Measurements from ENCODE around the gene MFAP1.
A peak's percentile ranks its signal among the peaks of the same experiment; 100 is the strongest.

Gene MFAP1

DNA sequence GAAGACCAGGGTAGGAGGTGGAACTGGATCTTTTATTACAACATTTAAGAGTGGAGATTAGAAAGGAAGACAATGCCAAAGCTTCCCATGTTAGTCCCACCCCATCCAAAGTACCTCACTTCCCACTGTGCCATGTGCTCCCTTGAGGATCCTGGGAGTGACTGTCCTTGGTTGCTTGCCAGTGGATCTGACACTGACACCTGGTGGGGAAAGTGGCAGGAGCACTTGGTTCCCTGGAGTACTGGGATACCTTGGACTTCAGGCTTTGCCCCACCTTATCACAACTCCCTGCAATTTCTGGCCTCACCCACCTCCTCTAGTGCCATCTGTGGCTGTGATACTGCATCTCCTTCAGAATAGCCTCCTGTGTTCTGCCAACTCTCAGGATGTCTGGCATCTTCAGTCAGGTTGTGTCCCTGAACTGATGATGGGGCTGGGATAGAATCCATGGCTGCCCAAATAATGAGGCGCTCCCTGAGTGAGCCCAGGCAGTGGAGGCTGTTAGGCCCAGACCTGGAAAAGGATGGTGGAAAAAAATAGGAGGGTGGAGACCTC, 49.0 kb downstream of the MFAP1 start:
- DNase-seq = peak; percentile 47

DNA sequence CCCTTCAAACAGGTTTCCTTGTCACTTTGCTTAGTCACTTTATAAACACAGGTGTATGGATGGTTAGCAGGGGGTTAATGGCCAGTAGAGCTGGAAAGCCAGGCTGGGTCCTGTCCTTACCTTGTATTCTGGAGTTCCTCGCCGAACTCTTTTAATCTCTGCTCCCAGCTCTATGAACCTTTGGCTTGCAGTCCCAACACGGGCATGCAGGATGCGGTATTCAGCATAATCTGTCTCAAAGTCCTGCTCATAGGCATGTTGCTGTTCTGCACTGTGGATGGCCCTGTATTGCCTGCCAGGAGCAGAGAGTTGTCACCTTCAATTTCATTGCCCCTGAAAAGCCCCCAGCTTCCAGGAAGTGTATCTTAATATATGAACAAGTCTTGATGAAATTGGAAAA, 50.4 kb downstream of the MFAP1 start:
- no peak for DNase-seq

DNA sequence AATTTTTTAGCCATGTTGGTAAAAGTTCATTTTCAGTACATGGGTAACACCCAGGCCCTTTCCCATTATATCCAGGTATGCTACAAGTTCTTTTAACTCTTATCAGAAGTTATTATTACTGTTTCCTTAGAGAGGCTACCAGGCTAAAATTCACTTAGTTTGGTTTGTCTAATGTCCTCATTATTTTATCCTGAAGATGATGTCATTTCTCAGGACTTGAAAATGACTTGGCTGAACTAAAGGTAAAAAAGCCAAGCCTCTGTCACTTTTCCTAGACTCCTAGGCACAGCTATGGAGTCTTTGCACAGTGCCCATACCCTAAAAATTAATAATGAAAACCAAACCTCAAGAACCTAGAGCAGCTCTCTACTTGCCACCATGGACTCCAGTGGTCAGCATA, 51.9 kb downstream of the MFAP1 start:
- DNase-seq = no peak

DNA sequence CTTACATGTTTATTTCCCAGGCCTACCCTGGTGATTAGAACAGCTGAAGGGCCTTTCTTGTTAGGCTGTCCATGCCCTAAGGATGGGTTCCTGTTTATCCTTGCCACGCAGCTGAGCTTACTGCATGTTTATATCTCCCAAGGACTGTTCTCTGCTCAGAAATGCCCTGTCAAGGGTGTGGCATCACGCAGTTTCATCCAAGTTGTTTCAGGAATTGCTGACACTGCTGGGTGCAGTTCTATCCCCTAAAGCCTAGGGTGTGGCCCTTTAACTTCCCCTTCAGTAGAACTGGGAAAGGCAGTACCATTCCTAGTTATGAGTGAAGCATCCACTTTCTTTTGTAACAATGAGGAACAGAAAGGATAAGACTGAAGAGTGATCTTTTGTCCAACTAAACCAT, 52.7 kb downstream of the MFAP1 start:
- DNase-seq = no peak

DNA sequence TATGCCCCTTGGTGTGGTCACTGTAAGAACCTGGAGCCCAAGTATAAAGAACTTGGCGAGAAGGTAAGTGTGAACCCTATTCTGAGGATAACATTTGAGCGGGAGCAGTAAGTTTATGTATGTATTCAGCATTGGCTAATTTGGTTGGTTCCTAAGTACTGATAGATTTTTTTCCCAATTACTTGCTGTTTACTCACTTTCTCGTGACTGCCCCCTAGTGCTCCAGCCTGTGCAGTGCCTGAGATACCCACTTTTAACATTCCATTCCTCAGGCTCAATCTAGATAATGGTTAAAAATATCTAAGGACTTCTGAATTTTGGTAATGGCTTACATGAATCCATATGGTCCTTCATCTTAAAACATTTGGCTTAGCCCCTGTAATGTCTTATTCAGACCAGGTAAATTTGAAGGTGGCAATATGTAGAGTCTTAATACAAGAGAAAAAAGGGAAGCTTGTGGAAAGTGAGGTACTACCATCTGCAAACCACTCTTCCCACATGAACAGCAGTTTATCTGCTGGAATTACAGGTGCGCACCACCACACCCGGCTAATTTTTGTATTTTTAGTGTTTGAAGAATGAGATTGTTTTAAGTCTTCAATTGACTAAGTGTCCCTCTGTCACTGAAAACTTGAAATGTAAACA, 54.8 kb downstream of the MFAP1 start:
- DNase-seq = no peak

DNA sequence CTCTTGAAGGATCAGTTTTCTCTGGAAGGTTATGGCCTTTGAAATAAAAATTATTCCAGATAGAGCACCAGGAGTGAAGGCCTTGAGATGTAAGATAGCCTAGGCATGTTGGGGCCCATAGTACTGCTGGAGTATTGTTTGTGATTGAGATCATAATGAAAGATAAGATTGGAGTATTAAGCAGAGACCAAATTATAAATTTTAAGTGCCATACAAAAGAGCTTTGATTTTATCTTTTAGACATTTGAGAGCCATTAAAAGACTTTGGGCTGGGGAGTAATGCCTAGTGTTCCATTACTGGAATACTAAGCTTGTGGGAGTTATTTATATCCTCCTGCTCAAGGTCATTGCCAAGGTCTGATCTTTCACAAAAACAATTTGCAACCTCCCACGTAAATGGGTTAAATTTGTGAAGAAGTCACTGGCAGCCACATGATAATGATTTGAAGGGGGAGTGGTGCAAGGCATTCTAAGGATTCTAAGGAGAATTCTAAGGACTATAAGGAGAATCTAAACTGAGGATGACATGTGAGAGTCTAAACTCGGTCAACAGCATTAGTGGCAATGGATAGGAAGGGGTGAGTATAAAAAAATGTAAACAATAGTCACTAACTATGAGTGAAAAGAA, 60.6 kb downstream of the MFAP1 start:
- no peak for DNase-seq

DNA sequence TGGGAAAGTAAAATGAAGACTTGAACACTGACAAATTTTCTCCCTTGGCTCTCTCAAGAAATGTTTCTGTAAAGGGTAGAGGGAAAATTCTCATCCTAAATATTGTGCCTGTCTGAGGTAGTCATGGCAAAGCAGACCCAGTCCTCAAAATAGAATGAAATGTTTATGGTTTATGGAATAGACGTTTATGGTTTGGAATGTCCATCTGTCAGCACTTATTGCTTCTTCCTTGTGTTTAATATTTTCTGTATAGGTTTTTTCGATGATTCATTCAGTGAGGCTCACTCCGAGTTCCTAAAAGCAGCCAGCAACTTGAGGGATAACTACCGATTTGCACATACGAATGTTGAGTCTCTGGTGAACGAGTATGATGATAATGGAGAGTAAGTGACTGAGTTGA, 61.7 kb downstream of the MFAP1 start:
- no peak for DNase-seq
